GM23248 (cell line): Measurements from ENCODE around the gene KCNK15. TPM values are rescaled to one million over a fixed set of nuclear protein-coding genes. Genes with fewer than 3 reads are reported as not detected.

Experiments
- DNase-seq: peaks from one replicate; pipeline ENCODE4 v3.0.0-alpha.2; 2015
- H2AFZ ChIP-seq: fragments of 200-600 bp; sonication (generic); 2 replicates; pipeline ENCODE4 v1.6.1; 2016; ENCODE audit warnings: antibody characterized with exemption
- H3F3A ChIP-seq: fragments of 200-600 bp; sonication (generic); 2 replicates; pipeline ENCODE4 v1.6.1; 2016; ENCODE audit warnings: mild to moderate bottlenecking, antibody characterized with exemption, mixed run types; ENCODE audit not compliant: insufficient read depth
- H3K27ac ChIP-seq: fragments of 200-600 bp; sonication (generic); 2 replicates; pipeline ENCODE4 v1.5.1; 2016; ENCODE audit warnings: mild to moderate bottlenecking
- H3K27me3 ChIP-seq: fragments of 200-600 bp; sonication (generic); replicated peaks from 2 replicates; pipeline ENCODE4 v1.6.1; 2016; ENCODE audit warnings: mild to moderate bottlenecking; ENCODE audit not compliant: insufficient read depth
- H3K36me3 ChIP-seq: fragments of 200-600 bp; sonication (generic); 2 replicates; pipeline ENCODE4 v1.6.1; 2016; ENCODE audit warnings: low read depth, mild to moderate bottlenecking
- H3K4me1 ChIP-seq: fragments of 200-600 bp; sonication (generic); 2 replicates; pipeline ENCODE4 v1.6.1; 2016; ENCODE audit warnings: mild to moderate bottlenecking; ENCODE audit not compliant: insufficient read depth
- H3K4me2 ChIP-seq: fragments of 200-600 bp; sonication (generic); one replicate; pipeline ENCODE4 v1.6.1; 2016; ENCODE audit warnings: mild to moderate bottlenecking; ENCODE audit not compliant: unreplicated experiment
- H3K4me3 ChIP-seq: fragments of 200-600 bp; sonication (generic); 2 replicates; pipeline ENCODE4 v1.5.1; 2016; ENCODE audit warnings: mild to moderate bottlenecking
- H3K79me2 ChIP-seq: fragments of 200-600 bp; sonication (generic); 2 replicates; pipeline ENCODE4 v1.6.1; 2016; ENCODE audit warnings: mild to moderate bottlenecking; ENCODE audit not compliant: insufficient read depth
- H3K9ac ChIP-seq: fragments of 200-600 bp; sonication (generic); 2 replicates; pipeline ENCODE4 v1.6.1; 2016; ENCODE audit warnings: mild to moderate bottlenecking
- H3K9me2 ChIP-seq: fragments of 200-600 bp; sonication (generic); 2 replicates; pipeline ENCODE4 v1.6.1; 2016; ENCODE audit warnings: mixed run types, mild to moderate bottlenecking, moderate library complexity; ENCODE audit not compliant: insufficient read depth
- H3K9me3 ChIP-seq: fragments of 200-600 bp; sonication (generic); one replicate; pipeline ENCODE4 v1.6.1; 2017; ENCODE audit warnings: low read depth
- H4K20me1 ChIP-seq: fragments of 200-600 bp; sonication (generic); 2 replicates; pipeline ENCODE4 v1.6.0; 2016; ENCODE audit not compliant: insufficient read depth
- EZH2 ChIP-seq: fragments of 200-600 bp; sonication (generic); IDR thresholded peaks from 2 replicates; pipeline ENCODE4 v1.6.1; 2018; ENCODE audit warnings: antibody characterized with exemption, mild to moderate bottlenecking; ENCODE audit not compliant: insufficient read depth, poor library complexity, severe bottlenecking
- EZH2phosphoT487 ChIP-seq: fragments of 200-600 bp; sonication (generic); IDR thresholded peaks from 2 replicates; pipeline ENCODE4 v1.6.1; 2018; ENCODE audit warnings: antibody characterized with exemption, moderate library complexity, mild to moderate bottlenecking, low read depth; ENCODE audit not compliant: insufficient read depth
- WGBS, 2 experiments: methylation state at CpG; one replicate each; pipeline ENCODE4 v1.1.6; 2015 to 2017; ENCODE audit warnings: low lambda C conversion rate in 2 of 2, low coverage in 1 of 2; ENCODE audit errors: missing lambda C conversion rate in 2 of 2; 5-methylcytosine and 5-hydroxymethylcytosine counted together
- in situ Hi-C: fragments of 300-500 bp; cut with MboI; formaldehyde crosslinking; loops from 2 replicates; pipeline ENCODE4 v1.15.0; 2020
- polyA plus RNA-seq: library from polyadenylated mRNA; unstranded; fragments of >200 nt; fragmentation: Nextera tagmentation; extraction: Ambion mirVana; gene quantifications from 2 replicates; pipeline ENCODE4 v1.2.1, GENCODE V29; 2016
- total RNA-seq: library from RNA; depleted of rRNA; stranded (reverse); fragments of >200 nt; shearing (Covaris generic); gene quantifications from 2 replicates; pipeline ENCODE4 v1.2.3, GENCODE V29; 2014

KCNK15 gene
- total and polyA plus RNA-seq, 2 experiments from 2014 or later, result 5.7 to 9.9 TPM

DNA sequence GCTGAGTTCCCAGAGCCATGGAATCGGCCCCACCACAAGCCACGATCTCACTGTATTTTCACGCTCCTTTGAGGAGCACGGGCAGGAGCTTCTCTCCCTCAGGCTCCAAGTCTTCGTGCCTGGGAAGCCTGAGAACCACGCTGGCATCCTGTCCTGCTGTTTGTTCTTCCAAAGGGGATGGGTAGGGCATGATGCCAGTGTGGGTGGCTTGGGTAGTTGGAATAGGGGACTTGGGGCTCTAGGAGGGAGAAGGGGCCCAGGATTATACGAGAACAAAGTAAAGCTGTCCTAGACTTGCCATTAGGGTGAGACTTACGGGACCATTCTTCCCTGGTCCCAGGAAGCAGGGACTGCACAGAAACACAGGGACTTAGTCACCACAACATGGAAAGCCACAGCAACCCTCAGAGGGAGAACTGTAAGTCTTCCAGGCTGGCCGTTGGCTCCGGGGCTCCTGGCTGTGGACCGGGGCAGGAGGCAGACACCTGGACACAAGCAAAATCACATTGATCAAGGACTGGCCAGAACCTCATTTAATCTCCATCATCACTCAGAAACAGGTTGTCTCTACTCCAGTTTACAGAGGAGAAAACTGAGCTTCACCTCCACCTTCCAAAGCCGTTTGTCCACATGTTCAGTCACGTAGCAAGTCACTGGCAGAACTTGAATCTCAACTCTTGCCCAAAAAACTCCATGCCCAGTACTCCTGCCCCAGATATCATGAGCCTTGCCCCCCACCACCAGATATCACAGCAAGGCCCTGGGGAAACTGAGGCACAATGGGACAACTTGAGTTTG is 29.2 kb upstream of the KCNK15 start:
- WGBS, 2 experiments, result 19 to 22% methylated on average over 13 of the region's 13 CpGs
- Histone ChIP-seq H3K27ac (peak overlapping the region; percentile 38), H4K20me1 (no peaks in the 10 kb centered on the region), H3F3A (peaks cover 40% of the 10 kb centered on the region), H3K79me2 (no peaks in the 10 kb centered on the region), H3K27me3 (no peaks in the 10 kb centered on the region), H3K4me1 (peaks cover 53% of the 10 kb centered on the region), H3K9ac (peak overlapping the region; percentile 48), H2AFZ (peak overlapping the region; percentile 50; the same call in 1 of the 2 replicates), H3K36me3 (no peaks in the 10 kb centered on the region), H3K9me3 (no peaks in the 10 kb centered on the region), H3K9me2 (no peaks in the 10 kb centered on the region), H3K4me3 (peak overlapping the region; percentile 18; the same call in 1 of the 2 replicates), H3K4me2 (peak overlapping the region; percentile 74)
- in situ Hi-C loops, result no loop called here
- no peak for TF ChIP-seq EZH2phosphoT487
- no peak for TF ChIP-seq EZH2
- DNase-seq, result peak; percentile 58

- peaks cover 58% of the 10 kb centered on the region for H3K4me1 ChIP-seq
- no peak overlapping the region for H3K4me2 ChIP-seq
- no peaks in the 10 kb centered on the region for H3K9me2 ChIP-seq
- peaks cover 46% of the 10 kb centered on the region for H3F3A ChIP-seq
- no peaks in the 10 kb centered on the region for H3K79me2 ChIP-seq
- in situ Hi-C loops, result no loop called here
- no peak overlapping the region for H3K9ac ChIP-seq
- no peak overlapping the region for H3K27ac ChIP-seq
- H3K27me3 ChIP-seq, result no peaks in the 10 kb centered on the region
- TF ChIP-seq EZH2phosphoT487 (no peak), EZH2 (no peak)
- DNase-seq, result no peak
- no peaks in the 10 kb centered on the region for H4K20me1 ChIP-seq
- no peaks in the 10 kb centered on the region for H3K9me3 ChIP-seq
- WGBS, 2 experiments, result 40 to 48% methylated on average over 9 to 10 of the region's 10 CpGs
- H2AFZ ChIP-seq, result no peak overlapping the region
- no peaks in the 10 kb centered on the region for H3K36me3 ChIP-seq
- no peak overlapping the region for H3K4me3 ChIP-seq
These were observed 27.7 kb upstream of the KCNK15 start for GRCh38 chr20:44717986-44718385.

GRCh38 chr20:44719841-44720240 is 25.8 kb upstream of the KCNK15 start:
- H3K4me2 ChIP-seq, result peak overlapping the region; percentile 72
- H3K27me3 ChIP-seq, result no peaks in the 10 kb centered on the region
- DNase-seq, result no peak

GRCh38 chr20:44720621-44720996 is 25.1 kb upstream of the KCNK15 start:
- Histone ChIP-seq H3K36me3 (no peaks in the 10 kb centered on the region), H3K4me2 (peak overlapping the region; percentile 72), H3K4me1 (peaks cover 39% of the 10 kb centered on the region), H3K4me3 (peak overlapping the region; percentile 29; the same call in 1 of the 2 replicates), H3K79me2 (no peaks in the 10 kb centered on the region), H3K27me3 (no peaks in the 10 kb centered on the region), H3K9me2 (no peaks in the 10 kb centered on the region), H2AFZ (no peak overlapping the region), H3F3A (peaks cover 45% of the 10 kb centered on the region), H3K9ac (peak overlapping the region; percentile 77), H3K9me3 (no peaks in the 10 kb centered on the region), H3K27ac (peak overlapping the region; percentile 97), H4K20me1 (no peaks in the 10 kb centered on the region)
- 3% methylated on average over 7 of the region's 7 CpGs for WGBS, 2 experiments
- TF ChIP-seq EZH2phosphoT487, result no peak
- no peak for TF ChIP-seq EZH2
- in situ Hi-C loops, result no loop called here
- peak; percentile 93 for DNase-seq

More at GRCh38 chr20:44719841-44720240, 25.8 kb upstream of the KCNK15 start:
- no peaks in the 10 kb centered on the region for H3K9me2 ChIP-seq
- H3K9ac ChIP-seq, result peak overlapping the region; percentile 77
- H3K27ac ChIP-seq, result peak overlapping the region; percentile 97
- no peak overlapping the region for H3K4me3 ChIP-seq
- H3F3A ChIP-seq, result peaks cover 46% of the 10 kb centered on the region
- no peaks in the 10 kb centered on the region for H3K36me3 ChIP-seq
- in situ Hi-C loops, result no loop called here
- H3K79me2 ChIP-seq, result no peaks in the 10 kb centered on the region
- TF ChIP-seq EZH2phosphoT487, result no peak
- no peak for TF ChIP-seq EZH2
- H3K4me1 ChIP-seq, result peaks cover 47% of the 10 kb centered on the region
- no peak overlapping the region for H2AFZ ChIP-seq
- no peaks in the 10 kb centered on the region for H3K9me3 ChIP-seq
- no peaks in the 10 kb centered on the region for H4K20me1 ChIP-seq
- 80 to 85% methylated on average over 19 of the region's 19 CpGs for WGBS, 2 experiments
